ENCODE measurements around the gene LZTR1.
"Not testable (repeated sequence)": the region's sequence is repeated elsewhere in the genome, so short reads cannot be mapped to it uniquely, and the experiment has no call there.

LZTR1 gene

DNA sequence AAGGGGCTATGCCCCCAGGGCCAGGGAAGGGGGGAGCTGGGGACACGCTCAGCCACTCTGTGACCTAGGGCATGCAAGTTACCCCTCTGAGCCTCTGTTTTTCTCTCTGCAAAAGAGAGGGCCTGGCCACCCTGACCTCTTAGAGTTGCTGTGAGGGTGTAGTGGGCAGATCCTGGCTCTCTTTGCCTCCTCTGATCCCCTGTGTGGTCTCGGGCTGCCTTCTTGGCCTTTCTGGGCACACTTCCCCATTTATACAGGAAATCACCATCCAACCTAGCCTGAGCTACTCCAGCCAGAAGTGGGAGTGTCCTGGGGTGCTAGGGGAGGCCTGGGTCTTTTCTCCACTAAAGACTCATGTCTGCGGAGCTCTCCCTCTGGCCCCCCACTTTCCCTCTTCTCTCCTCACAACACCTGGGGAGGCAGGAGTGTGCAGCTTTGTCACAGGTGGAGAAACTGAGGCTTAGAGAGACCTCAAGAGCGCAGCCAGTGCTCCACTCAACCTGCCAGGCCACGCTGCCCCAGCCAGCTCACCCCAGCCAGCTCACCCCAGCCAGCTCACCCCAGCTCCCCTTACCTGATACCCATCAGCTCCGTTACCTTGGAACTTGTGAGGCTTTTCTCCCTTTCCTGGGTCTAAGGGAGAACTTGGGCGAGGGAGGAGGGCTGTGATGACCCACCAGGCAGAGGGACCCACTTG lies 13.7 kb upstream of the LZTR1 start:
- Histone ChIP-seq H3K79me2 (ENCODE audit: insufficient read depth, low read length) (no peaks in the 10 kb centered on the region), H3K36me3 (ENCODE audit: insufficient read depth, low read length) (no peaks in the 10 kb centered on the region), H3K9ac (ENCODE audit: low read depth, low read length, poor library complexity, severe bottlenecking) (no peak overlapping the region), H3F3A (ENCODE audit: low read depth) (no peaks in the 10 kb centered on the region), H3K4me2 (ENCODE audit: low read depth, low read length, poor library complexity, severe bottlenecking) (no peak overlapping the region), H3K9me2 (replicated peaks; ENCODE audit: low read depth, low read length) (no peaks in the 10 kb centered on the region), H3K4me1 (ENCODE audit: insufficient read depth, low read length, poor library complexity, severe bottlenecking) (peaks cover 5% of the 10 kb centered on the region), H3K27me3 (ENCODE audit: insufficient read depth, low read length, poor library complexity, severe bottlenecking) (no peaks in the 10 kb centered on the region), H2AFZ (ENCODE audit: low read length) (no peak overlapping the region), H3K4me3 (ENCODE audit: low read length, poor library complexity, severe bottlenecking) (no peak overlapping the region), H3K9me3 (ENCODE audit: insufficient read depth, low read depth, low read length) (no peaks in the 10 kb centered on the region), H4K20me1 (ENCODE audit: insufficient read depth, low read length, poor library complexity, severe bottlenecking) (no peaks in the 10 kb centered on the region)
- TF ChIP-seq, protein P1, sequence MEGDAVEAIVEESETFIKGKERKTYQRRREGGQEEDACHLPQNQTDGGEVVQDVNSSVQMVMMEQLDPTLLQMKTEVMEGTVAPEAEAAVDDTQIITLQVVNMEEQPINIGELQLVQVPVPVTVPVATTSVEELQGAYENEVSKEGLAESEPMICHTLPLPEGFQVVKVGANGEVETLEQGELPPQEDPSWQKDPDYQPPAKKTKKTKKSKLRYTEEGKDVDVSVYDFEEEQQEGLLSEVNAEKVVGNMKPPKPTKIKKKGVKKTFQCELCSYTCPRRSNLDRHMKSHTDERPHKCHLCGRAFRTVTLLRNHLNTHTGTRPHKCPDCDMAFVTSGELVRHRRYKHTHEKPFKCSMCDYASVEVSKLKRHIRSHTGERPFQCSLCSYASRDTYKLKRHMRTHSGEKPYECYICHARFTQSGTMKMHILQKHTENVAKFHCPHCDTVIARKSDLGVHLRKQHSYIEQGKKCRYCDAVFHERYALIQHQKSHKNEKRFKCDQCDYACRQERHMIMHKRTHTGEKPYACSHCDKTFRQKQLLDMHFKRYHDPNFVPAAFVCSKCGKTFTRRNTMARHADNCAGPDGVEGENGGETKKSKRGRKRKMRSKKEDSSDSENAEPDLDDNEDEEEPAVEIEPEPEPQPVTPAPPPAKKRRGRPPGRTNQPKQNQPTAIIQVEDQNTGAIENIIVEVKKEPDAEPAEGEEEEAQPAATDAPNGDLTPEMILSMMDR (conservative IDR thresholded peaks at IDR 0.05; ENCODE audit: low read length): no peak
- no peak for TF ChIP-seq EZH2phosphoT487 (IDR thresholded peaks at IDR 0.05; ENCODE audit: borderline replicate concordance)

DNA sequence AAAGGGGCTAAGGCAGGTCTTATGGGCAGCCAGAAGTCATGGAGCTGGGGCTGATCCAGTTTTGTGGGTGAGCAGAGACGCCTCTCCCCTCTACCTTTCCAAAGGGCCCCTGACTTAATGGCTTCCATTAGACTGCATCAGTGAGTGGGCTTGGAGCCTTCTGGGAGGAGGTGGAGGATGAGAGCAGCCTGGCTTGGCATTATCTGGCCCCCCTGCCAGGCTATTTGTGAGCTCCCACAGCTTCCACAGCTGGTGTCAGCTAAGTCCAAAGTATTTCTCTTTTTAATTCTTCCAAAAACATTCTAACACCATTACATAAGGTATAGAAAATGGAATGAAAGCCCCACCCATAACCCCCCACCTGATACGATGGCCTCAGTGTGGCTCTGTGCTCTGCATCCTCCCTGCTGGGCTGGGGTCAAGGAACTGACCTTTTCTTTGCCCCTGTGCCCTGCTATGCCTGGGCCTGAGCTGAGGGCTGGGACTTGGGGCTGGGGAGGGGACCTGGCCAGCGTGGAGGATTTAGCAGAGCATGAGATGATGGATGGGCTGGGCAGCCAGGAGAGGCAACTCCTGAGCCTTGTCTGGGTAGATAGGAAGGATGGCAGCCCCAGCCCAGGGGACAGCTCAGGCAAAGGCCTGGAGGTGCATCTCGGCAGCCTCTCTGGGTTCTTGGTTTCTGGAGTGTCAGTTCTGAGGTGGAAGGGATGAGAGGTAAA lies 11.0 kb upstream of the LZTR1 start:
- no peak overlapping the region for H3K4me3 ChIP-seq (ENCODE audit: low read length, poor library complexity, severe bottlenecking)
- H2AFZ ChIP-seq (ENCODE audit: low read length): no peak overlapping the region
- no peaks in the 10 kb centered on the region for H3F3A ChIP-seq (ENCODE audit: low read depth)
- TF ChIP-seq, protein P1 (conservative IDR thresholded peaks at IDR 0.05; ENCODE audit: low read length): no peak
- no peak for TF ChIP-seq EZH2phosphoT487 (IDR thresholded peaks at IDR 0.05; ENCODE audit: borderline replicate concordance)
- peaks cover under 1% of the 10 kb centered on the region for H3K4me1 ChIP-seq (ENCODE audit: insufficient read depth, low read length, poor library complexity, severe bottlenecking)
- no peaks in the 10 kb centered on the region for H3K79me2 ChIP-seq (ENCODE audit: insufficient read depth, low read length)
- no peak overlapping the region for H3K9ac ChIP-seq (ENCODE audit: low read depth, low read length, poor library complexity, severe bottlenecking)
- no peak overlapping the region for H3K4me2 ChIP-seq (ENCODE audit: low read depth, low read length, poor library complexity, severe bottlenecking)
- H4K20me1 ChIP-seq (ENCODE audit: insufficient read depth, low read length, poor library complexity, severe bottlenecking): no peaks in the 10 kb centered on the region
- no peaks in the 10 kb centered on the region for H3K9me2 ChIP-seq (replicated peaks; ENCODE audit: low read depth, low read length)
- no peaks in the 10 kb centered on the region for H3K9me3 ChIP-seq (ENCODE audit: insufficient read depth, low read depth, low read length)
- no peaks in the 10 kb centered on the region for H3K36me3 ChIP-seq (ENCODE audit: insufficient read depth, low read length)
- no peaks in the 10 kb centered on the region for H3K27me3 ChIP-seq (ENCODE audit: insufficient read depth, low read length, poor library complexity, severe bottlenecking)

DNA sequence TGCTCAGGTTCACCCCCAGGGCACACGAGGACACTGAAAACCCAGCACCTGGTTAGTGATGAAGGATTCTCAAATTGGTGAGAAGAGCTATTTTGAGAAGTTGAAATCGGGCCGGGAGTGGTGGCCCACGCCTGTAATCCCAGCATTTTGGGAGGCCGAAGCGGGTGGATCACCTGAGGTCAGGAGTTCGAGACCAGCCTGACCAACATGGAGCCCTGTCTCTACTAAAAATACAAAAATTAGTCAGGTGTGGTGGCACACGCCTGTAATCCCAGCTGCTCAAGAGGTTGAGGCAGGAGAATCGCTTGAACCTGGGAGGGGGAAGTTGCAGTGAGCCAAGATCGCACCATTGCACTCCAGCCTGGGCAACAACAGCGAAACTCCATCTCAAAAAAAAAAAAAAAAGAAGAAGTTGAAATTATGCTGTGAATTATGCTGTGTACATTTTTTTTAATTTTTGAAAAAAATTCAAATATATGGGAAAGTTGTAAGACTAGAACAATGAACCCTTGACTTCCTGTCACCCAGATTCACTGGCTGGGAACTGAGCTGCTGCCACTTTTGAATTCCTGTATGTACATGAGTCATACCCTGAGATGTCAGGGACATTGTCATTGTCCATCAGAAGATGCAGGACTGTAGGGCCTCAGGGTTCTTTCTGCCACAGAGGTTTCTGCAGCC lies 9.9 kb upstream of the LZTR1 start:
- not testable (repeated sequence) for H3K9me2 ChIP-seq (replicated peaks; ENCODE audit: low read depth, low read length); H3K4me1 ChIP-seq (ENCODE audit: insufficient read depth, low read length, poor library complexity, severe bottlenecking); H3K4me3 ChIP-seq (ENCODE audit: low read length, poor library complexity, severe bottlenecking); H3F3A ChIP-seq (ENCODE audit: low read depth); H3K9me3 ChIP-seq (ENCODE audit: insufficient read depth, low read depth, low read length); H3K79me2 ChIP-seq (ENCODE audit: insufficient read depth, low read length); H3K36me3 ChIP-seq (ENCODE audit: insufficient read depth, low read length); H3K27me3 ChIP-seq (ENCODE audit: insufficient read depth, low read length, poor library complexity, severe bottlenecking); H3K9ac ChIP-seq (ENCODE audit: low read depth, low read length, poor library complexity, severe bottlenecking); H2AFZ ChIP-seq (ENCODE audit: low read length); H4K20me1 ChIP-seq (ENCODE audit: insufficient read depth, low read length, poor library complexity, severe bottlenecking); H3K4me2 ChIP-seq (ENCODE audit: low read depth, low read length, poor library complexity, severe bottlenecking)
